ENCODE measurements around the gene TMEM132D.

Gene TMEM132D

GRCh38 chr12:129830796-129831195 is 73.0 kb downstream of the TMEM132D start:
- TF ChIP-seq CTCF (conservative IDR thresholded peaks at IDR 0.05; ENCODE audit: control insufficient read depth, insufficient read depth, low read depth, low read length), result no peak
- no peak for DNase-seq (ENCODE audit: low read depth)
- H3K4me3 ChIP-seq (ENCODE audit: control insufficient read depth, low read depth, low read length), result no peak overlapping the region

- H3K4me3 ChIP-seq (ENCODE audit: control insufficient read depth, low read depth, low read length), result no peak overlapping the region
- TF ChIP-seq CTCF (conservative IDR thresholded peaks at IDR 0.05; ENCODE audit: control insufficient read depth, insufficient read depth, low read depth, low read length), result no peak
- no peak for DNase-seq (ENCODE audit: low read depth)
Measured at GRCh38 chr12:129827866-129828384, 75.9 kb downstream of the TMEM132D start.

DNA sequence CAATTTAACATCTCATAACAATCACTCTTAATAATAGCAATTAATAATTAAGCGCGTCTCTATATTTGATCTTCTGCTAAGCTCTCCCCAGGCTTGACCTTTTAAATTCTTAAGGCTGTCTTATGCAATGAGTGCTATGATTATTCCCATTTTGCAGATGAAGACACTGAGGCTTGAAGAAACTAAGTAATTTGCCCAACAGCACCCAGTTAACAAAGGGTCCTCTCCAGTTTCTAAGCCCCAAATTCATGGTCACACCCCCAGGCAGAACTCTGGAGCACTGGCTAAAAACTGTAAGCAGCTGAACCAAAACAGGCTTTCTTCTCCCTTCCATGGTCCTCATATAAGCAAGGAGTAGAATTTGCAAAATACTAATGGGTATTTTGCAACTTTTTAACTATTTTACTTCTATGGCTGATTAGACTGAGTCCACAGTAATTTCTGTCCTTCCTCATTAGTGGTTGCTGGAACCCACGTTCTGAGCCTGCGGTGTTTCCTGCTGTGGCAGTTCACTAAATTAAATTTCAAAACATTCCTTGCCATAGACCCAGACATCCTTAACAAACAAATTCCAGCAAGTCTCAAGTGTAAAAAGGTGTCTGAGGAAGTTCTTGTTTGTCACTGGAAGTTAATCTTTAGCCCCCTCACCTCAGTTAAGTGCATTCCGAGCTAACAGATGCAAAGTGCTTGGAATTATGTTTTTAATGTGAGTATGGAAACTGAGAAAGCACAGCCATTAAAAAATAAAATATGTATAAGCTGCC is 76.5 kb downstream of the TMEM132D start:
- H3K4me3 ChIP-seq (ENCODE audit: control insufficient read depth, low read depth, low read length), result no peak overlapping the region
- no peak for TF ChIP-seq CTCF (conservative IDR thresholded peaks at IDR 0.05; ENCODE audit: control insufficient read depth, insufficient read depth, low read depth, low read length)
- DNase-seq (ENCODE audit: low read depth), result no peak

DNA sequence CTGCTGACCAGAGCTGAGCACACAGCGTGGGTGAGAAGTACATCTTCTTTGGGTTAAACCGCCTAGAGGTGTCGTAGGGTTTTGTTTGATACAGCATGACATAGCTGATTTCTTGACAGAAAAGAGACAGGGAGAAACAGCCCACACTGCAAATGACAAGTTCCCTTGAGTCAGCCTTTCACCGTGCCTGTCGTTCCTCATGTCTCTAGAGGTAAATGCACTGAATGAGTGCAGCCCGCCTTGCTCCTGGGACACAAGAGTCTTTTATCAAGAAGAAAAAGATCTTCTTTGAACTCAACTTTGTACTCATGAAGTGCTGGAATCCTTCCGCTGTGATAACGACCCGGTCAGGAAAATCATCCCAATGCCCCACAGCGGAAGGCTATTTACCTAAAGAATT is 77.6 kb downstream of the TMEM132D start:
- no peak overlapping the region for H3K4me3 ChIP-seq (ENCODE audit: control insufficient read depth, low read depth, low read length)
- DNase-seq (ENCODE audit: low read depth), result no peak
- no peak for TF ChIP-seq CTCF (conservative IDR thresholded peaks at IDR 0.05; ENCODE audit: control insufficient read depth, insufficient read depth, low read depth, low read length)

DNA sequence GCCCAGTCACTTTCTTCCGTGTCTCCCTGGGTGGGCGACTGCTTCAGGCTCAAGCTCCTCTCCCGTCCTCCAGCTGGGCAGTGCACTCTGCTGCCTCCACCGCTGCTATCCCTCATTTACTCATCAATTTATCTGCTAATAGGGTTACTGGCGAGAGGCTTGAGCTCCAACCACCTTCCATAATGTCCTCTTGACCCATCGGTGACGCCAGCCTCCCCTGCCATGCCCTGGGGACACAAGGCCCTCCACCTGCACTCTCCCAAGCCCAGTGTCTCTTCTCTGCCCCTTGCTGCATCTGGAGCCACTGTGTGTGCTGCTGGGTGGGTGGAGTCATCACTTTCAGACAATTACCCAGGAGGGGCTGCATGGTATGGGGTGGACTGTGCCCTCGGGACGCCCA is 78.5 kb downstream of the TMEM132D start:
- DNase-seq (ENCODE audit: low read depth), result no peak
- TF ChIP-seq CTCF (conservative IDR thresholded peaks at IDR 0.05; ENCODE audit: control insufficient read depth, insufficient read depth, low read depth, low read length), result no peak
- H3K4me3 ChIP-seq (ENCODE audit: control insufficient read depth, low read depth, low read length), result no peak overlapping the region

- no peak overlapping the region for H3K4me3 ChIP-seq (ENCODE audit: control insufficient read depth, low read depth, low read length)
- no peak for DNase-seq (ENCODE audit: low read depth)
- no peak for TF ChIP-seq CTCF (conservative IDR thresholded peaks at IDR 0.05; ENCODE audit: control insufficient read depth, insufficient read depth, low read depth, low read length)
Measured at GRCh38 chr12:129821964-129822363, 81.9 kb downstream of the TMEM132D start.

Measured in fibroblast of mammary gland (primary cell).